ENCODE data around the gene NONO.

GRCh38 chrX:71236836-71237235 is 46.6 kb upstream of the NONO start:
- no peak for TF ChIP-seq EZH2phosphoT487 (IDR thresholded peaks at IDR 0.05; ENCODE audit: insufficient read depth, low read depth)
- no peak for TF ChIP-seq EZH2 (IDR thresholded peaks at IDR 0.05; ENCODE audit: insufficient read depth, poor library complexity, severe bottlenecking)
